Parathyroid adenoma (tissue), 2 donors: Measurements from ENCODE around the gene TDRD9.
A peak's percentile ranks its signal among the peaks of the same experiment; 100 is the strongest.

Source experiments
- H2AFZ ChIP-seq: fragments of 300-600 bp; sonication (generic); one replicate; pipeline ENCODE4 v1.7.0; 2017; ENCODE audit warnings: antibody characterized with exemption, mild to moderate bottlenecking
- H3K27ac ChIP-seq: fragments of 300-600 bp; sonication (generic); one replicate; pipeline ENCODE4 v1.7.0; 2017
- H3K27me3 ChIP-seq: fragments of 300-600 bp; sonication (generic); one replicate; pipeline ENCODE4 v1.7.0; 2017; ENCODE audit warnings: low read length; ENCODE audit not compliant: control insufficient read depth, insufficient read depth
- H3K36me3 ChIP-seq: fragments of 300-600 bp; sonication (generic); one replicate; pipeline ENCODE4 v1.7.0; 2017; ENCODE audit warnings: low read length; ENCODE audit not compliant: control insufficient read depth, insufficient read depth
- H3K4me1 ChIP-seq: fragments of 300-600 bp; sonication (generic); one replicate; pipeline ENCODE4 v1.7.0; 2017; ENCODE audit warnings: control low read depth
- H3K4me2 ChIP-seq: fragments of 300-600 bp; sonication (generic); one replicate; pipeline ENCODE4 v1.7.0; 2017; ENCODE audit warnings: low read length
- H3K4me3 ChIP-seq: fragments of 300-600 bp; sonication (generic); one replicate; pipeline ENCODE4 v1.7.0; 2017; ENCODE audit warnings: low read depth, low read length
- H3K79me2 ChIP-seq: fragments of 300-600 bp; sonication (generic); one replicate; pipeline ENCODE4 v1.7.0; 2017; ENCODE audit warnings: control low read depth
- H3K9ac ChIP-seq: fragments of 300-600 bp; sonication (generic); one replicate; pipeline ENCODE4 v1.7.0; 2017; ENCODE audit warnings: mild to moderate bottlenecking
- H3K9me3 ChIP-seq: fragments of 300-600 bp; sonication (generic); one replicate; pipeline ENCODE4 v1.7.0; 2017; ENCODE audit warnings: low read length; ENCODE audit not compliant: control insufficient read depth
- TF ChIP-seq, protein P1 (sequence below): fragments of 300-600 bp; sonication (generic); IDR thresholded peaks from one replicate; pipeline ENCODE4 v1.7.0; 2017; ENCODE audit warnings: antibody characterized with exemption, mild to moderate bottlenecking
- donor health status: primary hyperparathyroidism.

Gene TDRD9

DNA sequence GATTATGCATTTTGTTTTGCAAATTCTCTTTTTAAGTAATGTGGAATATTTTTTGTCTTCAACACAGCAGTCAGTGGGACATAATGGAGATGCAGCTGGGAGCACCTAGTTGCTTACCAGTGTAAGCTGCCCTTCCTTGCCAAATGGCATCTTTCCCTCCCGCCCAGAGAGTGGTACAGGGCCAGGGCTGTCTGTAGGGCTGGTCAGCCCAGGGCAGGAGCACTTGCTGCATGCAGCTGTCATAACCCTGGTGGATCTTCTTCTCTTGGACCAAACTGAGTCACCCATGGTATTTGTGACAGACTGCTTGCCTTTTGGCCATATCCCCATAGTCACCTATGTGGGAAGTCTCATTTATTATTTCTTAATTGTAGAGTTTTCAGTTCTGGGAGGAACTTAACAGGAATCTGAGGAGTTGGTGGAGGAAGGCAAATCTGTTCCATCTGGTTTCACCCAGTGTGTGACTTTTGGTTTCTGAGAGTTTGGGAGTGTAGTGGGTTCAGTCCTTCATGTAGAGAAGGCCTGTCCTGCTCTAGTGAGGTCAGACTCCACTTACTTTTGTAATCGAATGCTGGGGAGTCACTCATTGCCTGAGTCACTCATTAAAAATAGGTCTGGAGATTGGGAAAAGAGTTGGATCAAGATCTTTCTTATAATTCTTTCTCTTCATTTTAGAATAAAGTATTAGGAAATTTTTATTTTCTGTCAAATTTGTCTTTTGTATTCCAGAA, 95.2 kb downstream of the TDRD9 start:
- no peaks in the 10 kb centered on the region for H3K36me3 ChIP-seq
- no peaks in the 10 kb centered on the region for H3K27me3 ChIP-seq
- H2AFZ ChIP-seq = peak overlapping the region; percentile 38
- H3K4me1 ChIP-seq = peaks cover 69% of the 10 kb centered on the region
- no peak overlapping the region for H3K9ac ChIP-seq
- H3K27ac ChIP-seq = peak overlapping the region; percentile 98
- no peak overlapping the region for H3K4me3 ChIP-seq
- H3K79me2 ChIP-seq = no peaks in the 10 kb centered on the region
- H3K4me2 ChIP-seq = no peak overlapping the region
- TF ChIP-seq, protein P1, sequence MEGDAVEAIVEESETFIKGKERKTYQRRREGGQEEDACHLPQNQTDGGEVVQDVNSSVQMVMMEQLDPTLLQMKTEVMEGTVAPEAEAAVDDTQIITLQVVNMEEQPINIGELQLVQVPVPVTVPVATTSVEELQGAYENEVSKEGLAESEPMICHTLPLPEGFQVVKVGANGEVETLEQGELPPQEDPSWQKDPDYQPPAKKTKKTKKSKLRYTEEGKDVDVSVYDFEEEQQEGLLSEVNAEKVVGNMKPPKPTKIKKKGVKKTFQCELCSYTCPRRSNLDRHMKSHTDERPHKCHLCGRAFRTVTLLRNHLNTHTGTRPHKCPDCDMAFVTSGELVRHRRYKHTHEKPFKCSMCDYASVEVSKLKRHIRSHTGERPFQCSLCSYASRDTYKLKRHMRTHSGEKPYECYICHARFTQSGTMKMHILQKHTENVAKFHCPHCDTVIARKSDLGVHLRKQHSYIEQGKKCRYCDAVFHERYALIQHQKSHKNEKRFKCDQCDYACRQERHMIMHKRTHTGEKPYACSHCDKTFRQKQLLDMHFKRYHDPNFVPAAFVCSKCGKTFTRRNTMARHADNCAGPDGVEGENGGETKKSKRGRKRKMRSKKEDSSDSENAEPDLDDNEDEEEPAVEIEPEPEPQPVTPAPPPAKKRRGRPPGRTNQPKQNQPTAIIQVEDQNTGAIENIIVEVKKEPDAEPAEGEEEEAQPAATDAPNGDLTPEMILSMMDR = no peak
- no peaks in the 10 kb centered on the region for H3K9me3 ChIP-seq

DNA sequence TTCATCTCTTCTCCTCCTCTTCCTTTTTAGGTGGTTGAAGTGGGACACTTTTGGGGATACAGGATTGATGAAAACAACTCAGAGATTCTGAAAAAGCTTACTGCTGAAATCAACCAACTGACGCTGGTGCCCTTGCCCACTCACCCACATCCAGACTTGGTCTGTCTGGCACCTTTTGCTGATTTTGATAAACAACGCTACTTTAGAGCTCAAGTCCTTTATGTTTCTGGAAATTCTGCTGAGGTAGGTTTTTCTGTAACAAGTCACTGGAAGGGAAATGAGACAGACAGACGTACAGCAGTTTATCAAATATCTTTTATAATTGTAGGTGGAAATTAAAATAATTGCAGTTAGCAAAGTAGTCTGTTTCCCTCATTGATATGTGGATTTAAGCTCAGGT, 97.3 kb downstream of the TDRD9 start:
- Histone ChIP-seq H3K4me2 (peak overlapping the region; percentile 59), H2AFZ (peak overlapping the region; percentile 47), H3K4me1 (peaks cover 52% of the 10 kb centered on the region), H3K27me3 (no peaks in the 10 kb centered on the region), H3K9me3 (no peaks in the 10 kb centered on the region), H3K4me3 (peak overlapping the region; percentile 42), H3K36me3 (no peaks in the 10 kb centered on the region), H3K9ac (no peak overlapping the region), H3K27ac (peak overlapping the region; percentile 98), H3K79me2 (no peaks in the 10 kb centered on the region)
- TF ChIP-seq, protein P1 = no peak

GRCh38 chr14:104026024-104026423, 97.8 kb downstream of the TDRD9 start:
- Histone ChIP-seq H3K79me2 (no peaks in the 10 kb centered on the region), H3K9ac (no peak overlapping the region), H3K36me3 (no peaks in the 10 kb centered on the region), H3K4me3 (peak overlapping the region; percentile 42), H3K4me2 (peak overlapping the region; percentile 59), H3K27ac (peak overlapping the region; percentile 98), H3K4me1 (peaks cover 48% of the 10 kb centered on the region), H3K9me3 (no peaks in the 10 kb centered on the region), H3K27me3 (no peaks in the 10 kb centered on the region), H2AFZ (peak overlapping the region; percentile 47)
- TF ChIP-seq, protein P1 = peak; percentile 47

- H3K36me3 ChIP-seq = no peaks in the 10 kb centered on the region
- peaks cover 60% of the 10 kb centered on the region for H3K4me1 ChIP-seq
- H3K9me3 ChIP-seq = no peaks in the 10 kb centered on the region
- H3K27ac ChIP-seq = peak overlapping the region; percentile 93
- H3K4me3 ChIP-seq = no peak overlapping the region
- H3K4me2 ChIP-seq = peak overlapping the region; percentile 50
- H3K79me2 ChIP-seq = no peaks in the 10 kb centered on the region
- peak overlapping the region; percentile 65 for H2AFZ ChIP-seq
- H3K27me3 ChIP-seq = no peaks in the 10 kb centered on the region
- TF ChIP-seq, protein P1 = no peak
- no peak overlapping the region for H3K9ac ChIP-seq
Measured at GRCh38 chr14:104030958-104031357, 102.7 kb downstream of the TDRD9 start.

DNA sequence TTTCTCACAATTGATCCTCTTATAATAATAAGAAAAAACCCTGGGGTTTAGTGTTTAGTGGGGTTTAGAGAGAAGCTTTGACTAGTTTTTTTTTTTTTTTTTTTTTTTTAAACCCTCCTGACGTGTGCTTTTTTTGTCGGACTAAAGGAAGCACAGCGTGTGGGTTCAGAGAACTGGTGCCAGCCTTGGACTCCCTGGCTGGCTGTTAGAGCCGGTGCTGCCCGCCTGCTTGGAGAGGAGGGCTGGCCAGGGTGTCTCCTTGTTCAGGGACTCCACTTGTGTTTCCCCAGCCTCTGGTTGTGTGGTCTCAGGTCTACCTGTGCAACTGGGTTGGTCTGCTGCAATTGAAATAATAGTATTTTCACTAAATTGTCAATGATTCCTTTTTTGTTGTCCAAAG, 103.1 kb downstream of the TDRD9 start:
- Histone ChIP-seq H3K4me3 (no peak overlapping the region), H3K9ac (no peak overlapping the region), H3K27me3 (no peaks in the 10 kb centered on the region), H3K36me3 (no peaks in the 10 kb centered on the region), H2AFZ (peak overlapping the region; percentile 65), H3K4me2 (peak overlapping the region; percentile 50), H3K27ac (peak overlapping the region; percentile 93), H3K9me3 (no peaks in the 10 kb centered on the region), H3K79me2 (no peaks in the 10 kb centered on the region), H3K4me1 (peaks cover 60% of the 10 kb centered on the region)
- TF ChIP-seq, protein P1 = no peak
